Measurements from ENCODE around the gene FOXD2. TPM values are rescaled to one million over a fixed set of nuclear protein-coding genes. Genes with fewer than 3 reads are reported as not detected.

Gene FOXD2
- total RNA-seq, 2 experiments from 2014 or later: 0.50 to 0.71 TPM

GRCh38 chr1:47424336-47424982 is 13.4 kb upstream of the FOXD2 start:
- ATAC-seq (ENCODE audit: low read depth) (no peak), DNase-seq (no peak)
- Mint-ChIP-seq H3K36me3 (no peaks in the 10 kb centered on the region), H3K27me3 (peaks cover 31% of the 10 kb centered on the region), H3K4me1 (no peaks in the 10 kb centered on the region), H3K27ac (no peak overlapping the region), H3K4me3 (no peak overlapping the region), H3K9me3 (no peaks in the 10 kb centered on the region)
- POLR2A ChIA-PET: no interaction called here

DNA sequence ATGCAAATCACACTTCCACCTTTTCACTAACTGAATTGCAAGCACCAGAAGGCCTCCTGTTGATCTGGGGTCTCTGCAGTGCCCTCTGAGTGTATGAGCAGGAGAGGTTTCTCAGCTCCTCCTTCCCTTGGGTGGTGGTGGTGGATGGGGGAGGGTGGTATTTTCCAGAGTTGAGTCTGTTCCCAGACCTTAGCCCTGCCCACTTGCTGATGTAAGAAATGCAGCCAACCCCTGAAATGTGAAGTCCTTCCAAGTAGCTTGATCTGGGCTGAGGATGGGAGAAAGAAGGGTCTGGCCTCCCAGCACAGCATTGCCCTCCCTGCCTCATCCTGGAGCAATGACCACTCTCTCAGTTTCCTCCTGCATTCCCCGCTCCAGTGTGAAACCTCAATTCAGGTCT is 6.3 kb upstream of the FOXD2 start:
- Mint-ChIP-seq H3K36me3 (peaks cover 17% of the 10 kb centered on the region), H3K9me3 (no peaks in the 10 kb centered on the region), H3K27me3 (peaks cover 36% of the 10 kb centered on the region), H3K4me1 (peaks cover 33% of the 10 kb centered on the region), H3K4me3 (no peak overlapping the region), H3K27ac (no peak overlapping the region)
- DNase-seq: no peak
- POLR2A ChIA-PET: no interaction called here
- ATAC-seq (ENCODE audit: low read depth): no peak

DNA sequence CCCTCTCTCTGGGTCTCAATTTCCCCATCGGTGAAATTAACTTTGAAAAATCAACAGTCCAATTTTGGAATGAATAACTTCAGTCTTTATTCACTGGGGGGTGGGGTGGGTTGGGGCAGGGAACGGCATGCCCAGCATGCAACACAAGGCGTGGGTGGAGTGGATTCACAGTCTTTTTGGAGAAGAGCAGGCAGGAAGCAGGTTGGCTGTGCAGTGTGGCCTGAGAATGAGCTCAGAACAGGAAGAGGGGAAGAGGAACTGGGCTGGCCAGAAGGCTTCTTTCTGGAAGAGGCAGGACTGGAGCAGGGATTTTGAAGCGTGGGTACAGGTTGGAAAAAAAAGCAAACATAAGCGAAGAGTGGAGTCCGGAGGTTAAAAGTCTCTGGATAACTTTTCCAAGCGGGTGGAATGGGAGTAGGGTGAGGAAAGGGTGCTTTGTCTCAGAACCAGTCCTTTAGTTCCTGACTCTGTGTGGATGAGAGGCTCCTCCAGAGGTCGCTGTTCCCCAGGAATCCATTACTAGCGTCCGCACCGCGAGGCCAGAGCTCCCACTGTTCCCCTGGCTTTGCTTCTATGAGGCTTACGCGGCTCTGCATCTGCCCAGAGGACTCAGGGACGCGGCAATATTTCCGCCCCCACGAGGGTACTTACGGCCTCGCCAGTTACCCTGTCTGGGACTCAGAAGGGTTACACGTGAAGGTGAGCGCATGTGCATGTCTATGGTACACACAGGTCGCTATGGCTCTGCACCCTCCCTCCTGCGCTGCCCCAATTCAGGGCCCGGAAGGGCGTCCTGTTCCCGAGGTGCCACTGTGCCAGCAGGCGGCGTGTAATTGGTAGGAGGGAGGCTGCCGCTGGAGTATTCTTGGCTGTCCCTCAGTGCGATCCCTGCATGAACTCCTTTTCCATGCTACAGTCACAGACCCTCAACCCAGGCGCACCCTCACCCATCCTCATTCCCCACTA is 5.5 kb upstream of the FOXD2 start:
- peaks cover 17% of the 10 kb centered on the region for H3K36me3 Mint-ChIP-seq
- no peak overlapping the region for H3K27ac Mint-ChIP-seq
- H3K4me3 Mint-ChIP-seq: peak overlapping the region; percentile 71
- DNase-seq (peak; percentile 65), ATAC-seq (ENCODE audit: low read depth) (peak; percentile 24)
- POLR2A ChIA-PET: no interaction called here
- H3K4me1 Mint-ChIP-seq: peaks cover 34% of the 10 kb centered on the region
- H3K9me3 Mint-ChIP-seq: no peaks in the 10 kb centered on the region
- H3K27me3 Mint-ChIP-seq: peaks cover 36% of the 10 kb centered on the region

DNA sequence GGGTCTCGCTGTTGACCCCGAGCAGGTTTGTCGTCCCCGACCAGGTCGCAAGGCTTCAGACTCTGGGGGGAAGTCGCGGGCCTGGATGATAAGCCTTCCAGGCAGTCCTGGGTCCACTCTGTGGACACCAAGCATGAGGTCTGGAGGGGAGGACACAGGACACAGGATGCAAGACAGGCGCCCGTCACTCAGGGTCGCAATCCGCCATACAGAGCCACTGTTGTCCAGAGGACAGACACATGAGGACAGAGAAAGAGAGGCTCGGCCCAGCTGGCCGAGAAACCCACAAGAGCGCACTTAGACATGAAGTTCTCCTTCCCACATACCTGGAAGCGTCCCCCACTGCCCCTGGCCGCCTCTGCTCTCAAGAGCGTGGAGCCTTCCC is 4.8 kb upstream of the FOXD2 start:
- no peak overlapping the region for H3K27ac Mint-ChIP-seq
- ATAC-seq (ENCODE audit: low read depth) (no peak), DNase-seq (no peak)
- POLR2A ChIA-PET: no interaction called here
- H3K36me3 Mint-ChIP-seq: peaks cover 17% of the 10 kb centered on the region
- peak overlapping the region; percentile 71 for H3K4me3 Mint-ChIP-seq
- peaks cover 36% of the 10 kb centered on the region for H3K27me3 Mint-ChIP-seq
- H3K9me3 Mint-ChIP-seq: no peaks in the 10 kb centered on the region
- H3K4me1 Mint-ChIP-seq: peaks cover 34% of the 10 kb centered on the region

DNA sequence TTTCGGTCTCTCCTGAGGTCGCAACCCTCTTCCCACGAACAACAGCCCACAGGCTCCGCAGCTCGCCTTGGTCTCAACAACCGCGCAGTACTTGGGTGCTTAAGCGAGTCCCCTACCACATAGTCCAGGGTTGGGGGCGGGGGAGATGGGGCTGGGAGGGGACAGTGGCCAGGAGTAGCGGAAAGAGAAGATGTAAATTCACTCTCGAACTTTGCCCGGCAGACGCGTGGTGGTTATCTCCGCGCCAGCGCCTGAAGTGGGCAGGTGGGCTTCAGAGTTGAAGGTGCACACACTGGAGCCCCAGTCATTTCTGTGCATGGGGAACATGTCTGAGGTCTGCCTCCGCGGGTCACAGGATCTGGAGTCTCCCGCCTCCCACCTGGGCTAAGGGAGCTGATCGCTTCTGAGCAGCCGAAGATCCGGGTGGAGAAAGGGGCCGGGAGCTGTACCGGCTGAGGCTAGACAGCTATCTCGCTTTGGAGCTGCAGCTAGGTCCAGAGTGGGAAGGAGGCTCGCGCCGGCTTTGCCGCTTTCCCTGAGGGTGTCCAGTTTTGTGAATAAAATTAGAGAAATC is 4.3 kb upstream of the FOXD2 start:
- H3K27ac Mint-ChIP-seq: no peak overlapping the region
- peaks cover 17% of the 10 kb centered on the region for H3K36me3 Mint-ChIP-seq
- H3K4me3 Mint-ChIP-seq: peak overlapping the region; percentile 71
- H3K9me3 Mint-ChIP-seq: no peaks in the 10 kb centered on the region
- peaks cover 34% of the 10 kb centered on the region for H3K4me1 Mint-ChIP-seq
- POLR2A ChIA-PET: no interaction called here
- ATAC-seq (ENCODE audit: low read depth) (no peak), DNase-seq (no peak)
- peaks cover 38% of the 10 kb centered on the region for H3K27me3 Mint-ChIP-seq

GRCh38 chr1:47434051-47434842 is 3.6 kb upstream of the FOXD2 start:
- POLR2A ChIA-PET: interaction anchor here (0.5 kb wide), 1 partner anchor 1068 kb away, joined by 5 read pairs; no protein-coding TSS in a partner anchor
- H3K36me3 Mint-ChIP-seq: peaks cover 17% of the 10 kb centered on the region
- peaks cover 38% of the 10 kb centered on the region for H3K27me3 Mint-ChIP-seq
- H3K27ac Mint-ChIP-seq: no peak overlapping the region
- ATAC-seq (ENCODE audit: low read depth): no peak
- no peaks in the 10 kb centered on the region for H3K9me3 Mint-ChIP-seq
- no peak for DNase-seq
- peak overlapping the region; percentile 37 for H3K4me3 Mint-ChIP-seq
- peaks cover 34% of the 10 kb centered on the region for H3K4me1 Mint-ChIP-seq

GRCh38 chr1:47435506-47436303 is 2.1 kb upstream of the FOXD2 start:
- no peak for DNase-seq
- H3K4me1 Mint-ChIP-seq: peaks cover 34% of the 10 kb centered on the region
- peak overlapping the region; percentile 95 for H3K4me3 Mint-ChIP-seq
- H3K9me3 Mint-ChIP-seq: no peaks in the 10 kb centered on the region
- peaks cover 35% of the 10 kb centered on the region for H3K27me3 Mint-ChIP-seq
- no peak overlapping the region for H3K27ac Mint-ChIP-seq
- POLR2A ChIA-PET: interaction anchor here (0.6 to 1.2 kb wide), 3 partner anchors 95 to 291 kb away, joined by 3 to 4 read pairs (median 4); partner anchors contain the start of gene STIL
- no peak for ATAC-seq (ENCODE audit: low read depth)
- H3K36me3 Mint-ChIP-seq: peaks cover 17% of the 10 kb centered on the region

DNA sequence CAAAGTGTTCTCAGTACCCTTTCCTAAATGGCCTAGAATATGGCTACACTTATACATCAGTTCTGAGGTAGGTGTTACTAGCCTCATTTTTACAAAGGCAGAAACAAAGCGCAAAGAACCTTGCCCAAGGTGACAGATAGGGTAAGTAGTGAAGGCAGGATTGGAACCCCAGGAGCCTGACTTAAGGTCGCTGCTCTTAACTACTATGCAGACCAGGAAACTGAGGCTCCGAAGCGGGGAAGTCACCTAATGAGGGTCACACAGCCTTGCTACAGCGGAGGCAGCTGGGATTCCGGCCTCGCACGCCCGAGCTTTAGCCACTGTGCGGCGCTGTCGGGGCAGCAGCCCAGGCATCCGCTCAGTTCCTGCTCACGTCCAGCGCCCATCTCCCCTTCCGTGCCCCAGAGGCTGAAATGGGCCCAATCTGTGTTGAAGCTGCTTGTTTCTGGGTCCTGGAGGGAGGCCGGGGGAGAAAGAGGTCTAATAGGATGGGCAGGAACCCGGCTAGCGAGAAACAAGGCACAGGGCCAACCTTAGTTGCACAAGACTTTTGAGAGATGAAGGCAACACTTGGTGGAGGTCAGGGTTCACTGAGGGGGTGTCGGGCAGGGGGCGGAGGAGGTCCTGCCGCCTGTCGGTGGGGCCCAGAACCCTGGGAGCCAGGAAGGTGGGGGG is 1.4 kb upstream of the FOXD2 start:
- Mint-ChIP-seq H3K27ac (peak overlapping the region; percentile 90), H3K27me3 (peaks cover 35% of the 10 kb centered on the region), H3K9me3 (no peaks in the 10 kb centered on the region), H3K4me3 (peak overlapping the region; percentile 95), H3K4me1 (peaks cover 30% of the 10 kb centered on the region), H3K36me3 (peaks cover 17% of the 10 kb centered on the region)
- DNase-seq (peak; percentile 90), ATAC-seq (ENCODE audit: low read depth) (peak; percentile 23)
- POLR2A ChIA-PET: interaction anchor here (1.2 kb wide), 1 partner anchor 123 kb away, joined by 4 read pairs; the partner anchor contains the start of gene STIL

DNA sequence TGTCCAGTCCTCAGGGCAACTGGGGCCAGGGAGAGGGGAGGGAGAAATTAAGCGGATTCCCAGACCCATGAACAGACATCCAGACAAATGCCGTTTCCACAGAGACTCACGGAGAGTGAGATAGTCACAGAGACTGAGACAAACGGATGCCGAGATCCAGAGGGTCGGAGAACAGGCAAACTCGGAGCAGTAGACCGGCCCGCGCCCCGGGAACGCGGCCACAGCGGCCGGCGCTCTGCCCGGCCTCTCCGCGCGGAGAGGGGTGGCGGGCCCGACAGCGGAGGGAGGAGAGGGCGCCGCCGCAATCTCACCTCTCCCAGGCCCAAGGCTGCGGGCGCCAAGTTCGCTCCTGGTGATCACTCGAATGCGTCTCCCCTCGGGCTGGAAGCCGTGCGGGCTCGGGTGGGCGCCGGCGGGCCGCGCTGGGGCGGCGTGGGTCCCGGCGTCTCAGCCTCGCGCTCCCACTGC is 831 bp upstream of the FOXD2 start:
- Mint-ChIP-seq H3K27ac (peak overlapping the region; percentile 90), H3K4me3 (peak overlapping the region; percentile 95), H3K36me3 (peaks cover 17% of the 10 kb centered on the region), H3K4me1 (peaks cover 26% of the 10 kb centered on the region), H3K27me3 (peaks cover 35% of the 10 kb centered on the region), H3K9me3 (no peaks in the 10 kb centered on the region)
- POLR2A ChIA-PET: interaction anchor here (0.6 to 1.2 kb wide), 5 partner anchors 102 to 289 kb away, joined by 3 to 4 read pairs (median 3); partner anchors contain the start of gene STIL
- ATAC-seq (ENCODE audit: low read depth): peak; percentile 1
- no peak for DNase-seq

GRCh38 chr1:47438165-47439016 is 547 bp downstream of the FOXD2 start:
- peak overlapping the region; percentile 74 for H3K4me3 Mint-ChIP-seq
- POLR2A ChIA-PET: interaction anchor here (0.9 to 1.2 kb wide), 5 partner anchors 11 to 288 kb away, joined by 3 to 4 read pairs (median 4); no protein-coding TSS in a partner anchor

More at GRCh38 chr1:47438165-47439016, 547 bp downstream of the FOXD2 start:
- H3K36me3 Mint-ChIP-seq: peaks cover 12% of the 10 kb centered on the region
- no peak for ATAC-seq (ENCODE audit: low read depth)
- no peaks in the 10 kb centered on the region for H3K9me3 Mint-ChIP-seq
- H3K27me3 Mint-ChIP-seq: peaks cover 22% of the 10 kb centered on the region
- peaks cover 15% of the 10 kb centered on the region for H3K4me1 Mint-ChIP-seq
- DNase-seq: peak; percentile 67
- peak overlapping the region; percentile 57 for H3K27ac Mint-ChIP-seq

Data from activated naive CD8-positive, alpha-beta T cell treated with anti-CD3 and anti-CD28 coated beads, Interleukin-2, amount 10 ng/mL, durations not matched to agents 7 days and 5 days (primary cell).